Measurements from ENCODE around the gene UGP2. TPM values are rescaled to one million over a fixed set of nuclear protein-coding genes. Genes with fewer than 3 reads are reported as not detected.
"Not testable (repeated sequence)": the region's sequence is repeated elsewhere in the genome, so short reads cannot be mapped to it uniquely, and the experiment has no call there.

Gene UGP2
- polyA plus RNA-seq, 3 donors = 115 to 137 (median 123) TPM

DNA sequence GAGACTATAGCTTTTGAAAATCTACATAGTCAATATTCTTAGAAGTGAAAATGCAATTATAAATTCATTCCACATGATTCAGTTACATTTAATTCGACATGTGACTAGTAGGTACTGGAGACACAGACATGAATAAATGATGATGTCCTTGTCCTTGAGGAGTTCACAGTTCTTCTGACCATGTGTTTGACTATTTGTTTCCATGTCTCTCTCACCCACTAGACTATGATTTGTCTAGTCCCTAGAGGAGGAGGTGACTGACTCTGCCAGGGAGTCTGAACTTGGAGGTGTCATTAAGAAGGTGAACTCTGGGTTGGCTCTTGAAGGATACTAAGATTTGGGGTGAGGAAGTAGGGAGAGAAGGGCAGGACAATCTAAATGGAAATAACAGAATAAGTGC, 20.7 kb upstream of the UGP2 start:
- DNase-seq (ENCODE audit: extremely low read depth in 1 of 11, low read depth in 9 of 11, low spot score in 4 of 11) = no peak

DNA sequence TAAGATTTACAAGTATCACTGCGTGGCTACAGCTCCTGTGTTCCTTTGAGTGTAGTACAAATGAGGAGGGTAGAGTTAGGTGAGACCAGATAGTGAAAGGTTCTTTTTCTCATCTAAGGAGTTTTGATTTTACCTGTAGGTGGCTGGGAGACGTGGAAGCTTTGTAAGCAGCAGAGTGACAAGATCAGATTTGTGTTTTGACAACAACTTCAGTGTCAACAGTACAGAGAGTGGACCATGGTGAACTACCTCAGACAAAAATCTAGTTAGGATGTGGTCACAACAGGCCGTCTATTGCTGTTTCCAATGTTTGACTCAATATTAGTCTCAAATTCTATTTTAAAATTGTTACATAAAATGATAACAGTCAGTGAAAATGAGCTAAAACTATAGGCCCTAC, 20.3 kb upstream of the UGP2 start:
- no peak for DNase-seq (ENCODE audit: extremely low read depth in 1 of 11, low read depth in 9 of 11, low spot score in 4 of 11)

DNA sequence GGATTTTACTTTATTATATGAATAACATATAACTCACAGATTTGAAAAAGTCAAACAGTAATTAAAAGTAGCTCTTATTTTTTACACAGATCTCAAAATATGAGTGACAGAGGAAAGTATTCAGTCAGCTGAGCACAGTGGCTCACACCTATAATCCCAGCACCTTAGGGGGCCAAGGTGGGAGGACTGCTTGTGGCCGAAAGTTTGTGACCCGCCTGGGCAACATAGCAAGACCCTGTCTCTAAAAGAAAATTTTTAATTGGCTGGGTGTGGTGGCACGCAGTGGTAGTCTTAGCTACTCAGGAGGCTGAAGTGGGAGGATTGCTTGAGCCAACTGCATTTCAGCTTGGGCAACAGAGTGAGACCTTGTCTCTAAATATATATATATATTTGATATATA, 19.2 kb upstream of the UGP2 start:
- DNase-seq (ENCODE audit: extremely low read depth in 1 of 11, low read depth in 9 of 11, low spot score in 4 of 11) = no peak

DNA sequence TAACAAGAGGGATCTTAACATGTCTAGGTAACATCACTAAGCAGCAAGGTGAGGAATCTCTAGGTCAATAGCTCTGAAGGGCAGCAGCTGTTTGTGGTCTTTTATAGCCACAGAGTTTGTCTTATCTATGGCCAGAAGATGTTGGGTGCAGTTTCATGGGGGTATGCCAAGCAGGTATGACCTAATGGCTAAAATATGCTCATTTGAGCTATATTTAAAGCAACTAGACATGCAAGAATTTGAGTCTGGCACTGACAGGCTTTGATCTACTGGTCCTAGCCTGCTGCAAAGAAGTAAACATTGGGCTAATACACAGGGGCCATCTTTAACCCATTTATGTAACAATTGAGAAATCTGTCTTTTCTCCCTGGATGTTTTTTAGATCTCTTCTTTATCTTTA, 13.9 kb upstream of the UGP2 start:
- DNase-seq (ENCODE audit: extremely low read depth in 1 of 11, low read depth in 9 of 11, low spot score in 4 of 11) = no peak

DNA sequence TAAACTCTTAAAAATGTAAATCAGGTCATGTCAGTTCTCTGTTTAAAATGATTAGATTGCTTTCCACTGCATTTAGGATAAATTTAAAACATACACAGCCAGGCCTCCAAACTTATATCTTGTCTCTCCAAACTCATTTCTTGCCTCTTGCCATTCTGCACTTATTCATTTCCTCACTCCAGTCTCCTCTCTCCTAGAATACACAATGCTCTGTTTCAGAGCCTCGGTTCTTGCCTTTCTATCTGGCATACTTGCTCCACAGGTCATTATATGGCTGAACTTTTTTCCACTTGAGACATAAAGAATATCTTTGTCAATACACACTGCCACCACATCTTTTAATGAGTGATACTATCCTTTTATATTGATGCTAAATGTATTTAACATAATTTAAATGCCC, 10.5 kb upstream of the UGP2 start:
- no peak for DNase-seq (ENCODE audit: extremely low read depth in 1 of 11, low read depth in 9 of 11, low spot score in 4 of 11)

DNA sequence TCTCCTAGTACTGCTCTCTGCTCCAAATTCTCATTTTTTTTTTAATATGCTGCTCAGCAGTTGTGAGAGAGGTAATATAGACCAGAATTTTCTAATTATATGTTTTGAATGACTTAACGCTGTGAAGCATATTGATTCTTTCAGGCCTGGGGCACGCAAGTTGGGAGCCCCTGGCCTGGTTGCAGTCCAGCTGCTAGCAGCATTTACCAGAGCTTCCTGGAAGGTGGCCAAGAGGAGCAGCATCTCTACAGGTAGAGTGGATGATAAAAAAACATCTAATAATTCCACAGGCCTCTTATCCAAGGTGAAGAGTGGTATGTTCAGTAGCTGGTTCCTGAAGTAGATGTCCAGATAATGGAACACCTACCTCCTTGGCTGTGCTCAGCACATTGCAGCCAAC, 7.3 kb upstream of the UGP2 start:
- no peak for DNase-seq (ENCODE audit: extremely low read depth in 1 of 11, low read depth in 9 of 11, low spot score in 4 of 11)

DNA sequence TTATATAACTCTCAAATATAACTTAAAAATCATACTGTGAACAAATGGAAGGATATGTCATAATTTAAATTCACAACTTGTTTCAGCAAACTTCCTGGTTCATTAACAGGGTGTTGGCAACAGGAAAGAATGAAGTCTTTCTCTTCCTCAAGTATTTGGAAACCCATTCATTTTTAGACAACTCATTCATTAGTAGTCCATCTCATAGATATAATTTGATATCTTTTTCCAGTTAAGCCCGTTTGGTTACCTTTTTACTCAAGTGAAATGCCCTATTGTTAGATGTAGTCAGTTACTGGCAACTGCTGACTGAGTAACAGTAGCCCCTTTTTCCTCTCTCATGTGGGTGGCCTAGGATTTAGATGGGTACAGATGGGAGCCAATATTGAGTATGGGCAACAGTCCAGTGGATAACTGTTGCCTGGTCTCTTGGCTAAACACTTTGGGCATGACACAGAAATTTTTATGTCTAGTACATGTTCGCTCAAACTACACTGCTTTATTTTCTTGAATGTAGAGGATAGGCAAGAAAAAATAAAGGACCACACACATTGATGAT, 4.6 kb upstream of the UGP2 start:
- no peak for DNase-seq (ENCODE audit: extremely low read depth in 1 of 11, low read depth in 9 of 11, low spot score in 4 of 11)

DNA sequence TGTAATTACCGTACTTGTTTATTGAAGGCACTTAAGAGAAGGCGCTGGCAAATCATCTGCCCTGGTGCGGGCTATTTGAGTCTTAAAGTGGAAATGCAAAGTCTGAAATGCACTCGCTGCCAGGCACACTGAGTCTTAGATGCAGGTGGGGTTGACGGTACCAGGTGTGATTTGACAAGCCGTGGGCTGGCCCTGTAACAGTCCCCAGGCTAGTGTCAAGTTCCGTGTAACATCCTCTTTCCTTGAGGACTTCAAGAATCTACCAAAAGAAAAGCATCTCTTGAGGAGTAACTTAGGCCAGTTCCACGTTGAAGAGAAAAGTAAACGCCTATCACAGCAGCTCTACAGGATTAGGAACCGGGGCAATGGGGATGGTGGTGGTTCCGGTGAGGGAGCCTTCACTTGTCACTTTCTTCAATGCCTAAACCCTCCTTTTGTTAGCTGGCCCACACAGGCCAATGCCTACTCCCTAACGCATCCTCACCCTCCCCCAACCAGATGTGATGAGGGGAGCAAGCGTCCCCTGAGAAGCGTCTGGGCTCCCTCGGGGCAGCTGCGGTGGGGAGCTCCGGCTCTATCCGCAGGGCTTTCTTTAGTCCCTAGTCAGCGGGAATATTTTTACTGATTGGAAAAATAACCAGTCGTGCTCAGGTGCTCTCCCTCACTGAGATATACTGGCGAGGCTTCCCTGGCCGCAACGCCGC, 1.5 kb upstream of the UGP2 start:
- DNase-seq (ENCODE audit: extremely low read depth in 1 of 11, low read depth in 9 of 11, low spot score in 4 of 11) = peak in 1 of 11 donors; percentile 48

DNA sequence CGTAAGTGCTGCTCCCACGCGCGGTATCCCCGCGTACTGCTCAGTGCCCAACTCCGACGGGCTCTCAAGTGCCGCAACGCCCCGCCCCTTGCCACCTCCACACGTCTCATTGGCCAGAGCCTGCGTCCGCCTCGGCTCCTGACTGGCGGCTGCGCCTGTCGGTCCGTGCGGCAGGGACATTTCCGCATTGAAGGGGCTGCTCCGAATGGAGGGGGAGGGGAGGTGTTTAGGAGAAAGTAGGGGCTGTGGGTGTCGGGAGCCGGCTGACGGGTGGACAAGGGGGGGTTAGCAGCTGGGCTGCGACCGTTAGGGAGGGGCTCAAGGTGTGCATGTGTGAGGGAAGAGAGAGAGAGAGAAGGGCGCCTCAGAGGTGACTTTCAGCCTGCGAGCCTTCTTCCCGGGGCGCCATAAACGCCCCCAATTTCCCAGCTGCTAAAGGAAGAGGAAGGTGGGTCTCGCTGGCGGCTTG, 877 bp upstream of the UGP2 start:
- DNase-seq (ENCODE audit: extremely low read depth in 1 of 11, low read depth in 9 of 11, low spot score in 4 of 11) = peak; percentile 93 to 99 (median 97)

DNA sequence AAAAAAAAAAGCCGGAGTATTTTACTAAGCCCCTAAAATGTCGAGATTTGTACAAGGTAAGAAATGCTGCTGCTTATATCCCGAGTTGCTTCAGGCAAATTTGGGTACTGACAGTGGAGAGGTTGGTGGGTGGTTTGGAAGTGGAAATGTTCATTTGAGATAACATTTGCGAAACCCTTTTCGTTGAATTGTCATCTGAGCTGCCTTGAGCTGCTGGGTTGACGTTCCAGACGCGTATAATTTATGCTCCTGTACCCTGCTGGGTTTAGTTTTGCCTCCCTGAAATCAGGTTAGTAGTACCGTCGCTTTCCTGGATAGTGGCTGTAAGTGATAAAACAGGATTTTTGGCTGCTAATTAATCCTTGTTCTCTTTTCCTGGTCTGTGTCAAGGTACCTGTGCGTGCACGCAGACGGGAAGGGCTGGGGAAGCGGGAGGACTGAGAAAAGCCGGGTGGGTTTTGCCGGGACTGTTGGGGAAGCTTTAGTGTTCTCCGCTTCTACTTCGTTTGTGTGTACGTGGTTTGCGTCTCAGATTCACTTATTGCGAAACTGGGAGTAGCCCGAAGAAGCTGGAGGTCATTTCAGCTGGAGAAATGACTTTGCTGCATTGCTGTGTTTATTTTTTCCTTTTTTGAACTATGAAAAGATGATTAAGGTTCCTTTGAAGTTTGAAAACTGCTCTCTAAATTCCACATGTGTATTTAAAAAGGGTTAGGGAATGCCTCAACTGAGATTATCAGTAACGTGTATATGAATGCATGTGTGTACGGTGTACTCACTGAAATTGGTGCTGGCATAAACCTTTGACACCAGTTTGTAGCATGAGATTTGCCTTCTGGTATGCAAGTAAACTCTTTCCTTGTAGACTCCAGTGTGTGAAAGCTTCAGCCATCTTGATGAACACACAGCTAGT, 709 bp downstream of the UGP2 start:
- peak in 1 of 11 donors; percentile 36 for DNase-seq (ENCODE audit: extremely low read depth in 1 of 11, low read depth in 9 of 11, low spot score in 4 of 11)

DNA sequence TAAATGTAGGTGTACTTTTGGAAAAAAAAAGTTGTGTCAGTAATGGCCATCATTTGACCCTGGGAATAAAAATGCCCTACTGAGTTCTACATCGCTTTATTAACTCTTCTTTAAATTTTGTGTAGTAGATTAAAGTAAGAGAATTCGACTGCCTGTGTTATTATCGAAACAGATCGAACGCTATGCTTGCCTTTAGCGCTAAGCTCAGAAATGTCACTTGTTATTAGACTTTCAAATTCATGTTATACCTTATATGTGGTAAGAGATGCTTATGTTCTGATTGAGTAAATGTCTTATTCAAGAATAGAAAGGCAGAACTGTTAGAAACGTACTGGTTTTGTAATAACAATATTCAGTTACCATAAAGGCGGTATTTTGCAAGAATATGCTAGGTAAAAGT, 1.4 kb downstream of the UGP2 start:
- DNase-seq (ENCODE audit: extremely low read depth in 1 of 11, low read depth in 9 of 11, low spot score in 4 of 11) = no peak

DNA sequence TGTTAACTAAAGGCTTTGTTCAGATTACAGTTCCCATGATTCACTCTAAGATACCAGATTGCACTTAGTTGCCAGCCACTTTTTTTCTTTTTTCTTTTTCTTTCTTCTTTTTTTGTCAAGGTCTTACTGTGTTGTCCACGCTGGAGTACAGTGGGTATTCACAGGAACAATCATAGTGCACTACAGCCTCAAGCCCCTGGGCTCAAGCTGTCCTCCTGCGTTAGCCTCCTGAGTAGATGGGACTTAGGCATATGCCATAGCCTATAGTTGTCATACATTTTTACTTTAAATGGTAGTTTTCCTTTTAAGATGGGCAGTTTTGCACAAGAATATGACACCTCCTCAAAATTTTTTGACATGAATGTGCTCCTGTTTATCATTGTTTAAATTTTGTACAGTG, 2.1 kb downstream of the UGP2 start:
- no peak for DNase-seq (ENCODE audit: extremely low read depth in 1 of 11, low read depth in 9 of 11, low spot score in 4 of 11)

DNA sequence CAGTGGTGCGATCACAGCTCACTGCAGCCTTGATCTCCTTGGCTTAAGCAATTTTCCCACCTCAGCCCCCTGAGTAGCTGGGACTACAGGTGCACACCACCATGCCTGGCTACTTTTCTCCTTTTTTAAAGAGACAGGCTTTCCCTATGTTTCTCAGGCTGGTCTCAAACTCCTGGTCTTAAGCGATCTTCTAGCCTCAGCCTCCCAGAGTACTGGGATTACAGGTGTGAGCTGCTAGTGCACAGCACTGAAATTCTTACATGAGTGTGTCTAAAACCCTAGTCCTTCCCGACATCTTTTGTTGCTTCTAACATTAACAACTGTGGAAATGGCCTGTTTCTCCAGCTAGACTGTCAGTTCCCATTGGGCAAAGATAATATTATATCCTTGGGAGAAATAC, 2.9 kb downstream of the UGP2 start:
- DNase-seq (ENCODE audit: extremely low read depth in 1 of 11, low read depth in 9 of 11, low spot score in 4 of 11) = no peak

DNA sequence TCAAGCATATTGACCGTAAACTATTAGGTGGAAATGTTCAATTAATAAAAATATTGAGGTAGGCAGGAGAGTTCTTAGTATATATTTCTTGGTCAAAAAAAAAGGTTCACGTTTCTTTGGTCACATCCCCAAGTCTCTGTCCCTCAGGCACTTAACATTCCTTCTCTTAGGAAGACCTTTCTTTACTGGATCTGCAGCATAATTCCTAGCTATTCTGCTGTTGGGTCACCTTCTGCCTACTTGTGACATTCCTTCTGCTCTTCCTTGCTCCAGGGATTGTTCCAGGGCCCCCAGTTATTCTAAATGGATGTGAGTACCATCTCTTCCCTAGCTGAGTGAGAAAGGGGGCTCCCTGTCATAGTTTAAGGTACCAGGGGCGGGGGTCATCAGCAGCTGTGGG, 4.2 kb downstream of the UGP2 start:
- DNase-seq (ENCODE audit: extremely low read depth in 1 of 11, low read depth in 9 of 11, low spot score in 4 of 11) = no peak

DNA sequence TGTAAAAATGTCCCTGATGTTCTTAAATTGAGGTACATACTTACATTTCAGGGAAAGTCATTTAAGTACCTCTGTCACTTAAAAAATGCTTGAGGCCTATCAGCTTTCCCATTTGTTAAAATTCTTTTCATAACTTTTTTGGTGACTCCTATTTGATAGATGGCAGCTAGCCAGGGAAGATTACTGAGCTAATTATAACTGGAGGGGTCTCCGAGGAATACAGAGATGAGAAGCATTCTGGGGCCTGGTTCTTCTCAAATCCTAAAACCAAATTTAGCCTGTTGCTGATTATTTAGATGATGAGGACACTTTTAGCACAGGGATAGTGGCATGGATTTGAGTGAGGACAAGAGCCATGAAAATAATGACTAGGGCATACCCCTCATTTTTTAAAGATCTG, 4.8 kb downstream of the UGP2 start:
- DNase-seq (ENCODE audit: extremely low read depth in 1 of 11, low read depth in 9 of 11, low spot score in 4 of 11) = no peak

DNA sequence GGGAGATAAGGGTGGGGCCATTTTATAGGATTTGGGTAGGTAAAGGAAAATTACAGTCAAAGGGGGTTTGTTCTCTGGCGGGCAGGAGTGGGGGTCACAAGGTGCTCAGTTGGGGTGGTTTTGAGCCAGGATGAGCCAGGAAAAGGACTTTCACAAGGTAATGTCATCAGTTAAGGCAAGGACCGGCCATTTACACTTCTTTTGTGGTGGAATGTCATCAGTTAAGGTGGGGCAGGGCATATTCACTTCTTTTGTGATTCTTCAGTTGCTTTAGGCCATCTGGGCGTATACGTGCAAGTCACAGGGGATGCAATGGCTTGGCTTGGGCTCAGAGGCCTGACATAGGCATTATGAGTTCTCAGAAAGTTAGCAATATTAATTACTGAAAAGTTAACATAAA, 5.9 kb downstream of the UGP2 start:
- not testable (repeated sequence) for DNase-seq (ENCODE audit: extremely low read depth in 1 of 11, low read depth in 9 of 11, low spot score in 4 of 11)

DNA sequence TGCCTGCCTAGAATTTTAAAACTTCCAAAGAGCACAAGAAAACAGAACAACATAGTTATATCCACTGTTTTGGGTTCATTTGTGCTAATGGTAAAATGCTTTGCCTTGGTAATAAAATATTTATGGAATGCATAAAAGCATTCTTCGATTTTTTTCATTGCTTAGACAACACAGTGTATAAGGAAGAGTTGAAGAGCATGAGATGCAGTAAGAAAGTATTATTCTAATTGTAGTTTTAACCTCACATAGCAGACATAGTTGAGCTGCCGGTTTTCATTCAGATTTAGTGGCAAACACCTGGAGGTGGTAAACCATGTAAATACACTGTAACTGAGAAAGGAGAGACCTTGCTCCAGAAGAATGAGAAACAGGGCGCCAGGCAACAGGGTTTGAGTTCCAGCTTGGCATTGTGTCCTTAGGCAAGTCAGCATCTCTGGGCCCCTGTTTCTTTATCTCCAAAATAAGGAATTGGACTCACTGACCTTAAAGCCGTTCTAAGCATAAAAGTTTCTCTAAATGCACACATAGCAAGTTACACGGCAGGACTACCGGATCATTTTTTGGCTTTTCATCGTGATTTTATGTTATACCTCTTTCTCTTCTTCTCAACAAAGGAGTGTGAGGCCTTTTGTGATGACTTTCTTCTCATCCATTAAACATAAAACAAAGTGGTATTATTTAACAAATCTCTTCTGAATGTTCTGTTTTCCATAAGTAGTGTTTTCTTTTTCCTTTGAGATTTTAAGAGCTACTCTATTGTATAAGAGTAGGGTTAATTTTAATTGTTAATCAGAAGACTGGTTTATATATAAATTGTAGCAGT, 7.9 kb downstream of the UGP2 start:
- DNase-seq (ENCODE audit: extremely low read depth in 1 of 11, low read depth in 9 of 11, low spot score in 4 of 11) = peak in 1 of 11 donors; percentile 13

DNA sequence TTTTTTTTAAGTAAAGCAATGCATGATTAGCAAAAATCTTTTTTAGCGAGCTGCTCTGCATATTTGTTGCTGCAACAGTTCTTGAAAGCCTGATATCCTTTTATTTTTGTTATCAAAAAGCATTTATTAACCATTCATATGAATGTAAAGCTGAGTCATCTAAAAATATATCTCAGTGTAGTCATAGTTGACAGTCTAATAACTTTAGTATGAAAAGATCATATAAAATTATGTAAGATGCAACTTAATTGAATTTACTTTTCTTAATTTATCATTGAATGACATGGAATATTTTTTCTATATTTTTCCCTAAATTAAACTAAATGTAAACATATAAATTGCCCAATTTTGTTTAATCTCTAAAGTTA, 8.5 kb downstream of the UGP2 start:
- no peak for DNase-seq (ENCODE audit: extremely low read depth in 1 of 11, low read depth in 9 of 11, low spot score in 4 of 11)

DNA sequence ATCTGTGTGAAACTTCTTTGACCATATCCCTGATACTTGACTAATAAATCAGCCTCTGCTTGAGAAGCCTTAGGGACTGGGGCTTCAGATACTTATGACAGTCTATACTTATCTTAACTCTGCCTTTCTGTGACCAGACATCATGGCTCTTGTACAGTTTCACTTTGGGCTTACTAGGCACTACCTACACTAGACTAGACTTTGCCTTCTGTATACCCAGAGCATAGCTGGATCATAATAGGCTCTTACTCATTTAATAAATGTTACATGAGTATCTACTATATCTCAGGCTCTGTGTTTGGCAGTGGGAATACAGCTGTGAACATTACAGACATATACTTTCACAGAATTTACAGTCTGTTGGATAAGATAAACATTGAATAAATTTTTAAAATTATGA, 9.0 kb downstream of the UGP2 start:
- no peak for DNase-seq (ENCODE audit: extremely low read depth in 1 of 11, low read depth in 9 of 11, low spot score in 4 of 11)
